Hematopoietic multipotent progenitor cell treated with erythropoietin and hydrocortisone succinate and interleukin-3 and kit ligand, for 17 days (in vitro differentiated cells): ENCODE results near the gene PABPN1L.
"Not testable (repeated sequence)": the region's sequence is repeated elsewhere in the genome, so short reads cannot be mapped to it uniquely, and the experiment has no call there.

Source experiments
- DNase-seq: peaks from one replicate; pipeline ENCODE4 v3.0.0-alpha.2; 2015; ENCODE audit warnings: low spot score

The PABPN1L gene

DNA sequence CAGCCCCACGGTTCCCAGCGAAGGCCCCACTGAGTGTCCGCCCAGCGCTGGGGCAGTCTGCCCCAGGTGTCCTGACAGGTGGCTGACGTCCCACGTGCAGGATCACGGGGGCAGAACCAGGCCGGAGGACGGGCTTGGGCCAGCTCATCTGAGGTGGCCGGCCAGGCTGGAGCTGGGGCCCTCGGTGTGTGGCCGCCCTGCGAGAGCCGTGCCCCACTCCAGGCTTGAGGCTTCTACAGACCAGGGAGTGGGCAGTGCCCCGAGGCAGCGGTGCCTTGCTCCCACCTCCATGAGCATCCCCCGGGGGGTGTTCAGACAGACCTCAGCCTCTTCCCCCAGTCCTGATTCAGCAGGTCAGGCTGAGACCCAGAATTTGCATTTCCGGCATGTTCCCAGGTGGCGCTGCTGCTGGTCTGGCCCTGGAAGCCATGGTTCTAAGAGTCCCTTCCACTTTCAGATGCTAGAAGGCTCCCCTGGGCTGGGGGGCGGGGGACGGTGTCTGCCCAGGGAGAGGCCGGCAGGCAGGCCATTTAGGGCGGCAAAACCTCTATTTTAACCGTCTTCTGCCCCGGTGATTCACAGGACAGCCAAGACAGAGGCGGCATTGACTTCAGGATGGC, 35.4 kb upstream of the PABPN1L start:
- no peak for DNase-seq

DNA sequence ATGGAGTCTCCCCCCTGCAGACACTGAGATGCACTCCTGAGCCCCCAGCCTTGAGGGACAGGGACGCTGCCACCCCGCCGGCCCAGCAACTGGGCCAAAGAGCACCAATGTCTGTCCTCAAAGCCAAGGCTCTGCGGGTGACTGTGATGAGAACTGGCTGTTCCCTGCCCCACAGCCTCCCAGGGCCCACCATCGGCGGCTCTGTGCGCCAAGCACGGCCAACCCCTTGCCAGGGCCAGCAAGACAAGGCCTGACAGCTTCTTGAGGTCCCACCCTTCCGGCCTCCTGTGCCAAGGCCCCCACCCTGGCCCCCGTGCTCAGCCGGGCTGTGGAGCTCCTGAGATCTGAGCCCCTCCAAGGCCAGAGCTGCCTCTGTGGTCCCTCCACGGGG, 34.2 kb upstream of the PABPN1L start:
- no peak for DNase-seq

DNA sequence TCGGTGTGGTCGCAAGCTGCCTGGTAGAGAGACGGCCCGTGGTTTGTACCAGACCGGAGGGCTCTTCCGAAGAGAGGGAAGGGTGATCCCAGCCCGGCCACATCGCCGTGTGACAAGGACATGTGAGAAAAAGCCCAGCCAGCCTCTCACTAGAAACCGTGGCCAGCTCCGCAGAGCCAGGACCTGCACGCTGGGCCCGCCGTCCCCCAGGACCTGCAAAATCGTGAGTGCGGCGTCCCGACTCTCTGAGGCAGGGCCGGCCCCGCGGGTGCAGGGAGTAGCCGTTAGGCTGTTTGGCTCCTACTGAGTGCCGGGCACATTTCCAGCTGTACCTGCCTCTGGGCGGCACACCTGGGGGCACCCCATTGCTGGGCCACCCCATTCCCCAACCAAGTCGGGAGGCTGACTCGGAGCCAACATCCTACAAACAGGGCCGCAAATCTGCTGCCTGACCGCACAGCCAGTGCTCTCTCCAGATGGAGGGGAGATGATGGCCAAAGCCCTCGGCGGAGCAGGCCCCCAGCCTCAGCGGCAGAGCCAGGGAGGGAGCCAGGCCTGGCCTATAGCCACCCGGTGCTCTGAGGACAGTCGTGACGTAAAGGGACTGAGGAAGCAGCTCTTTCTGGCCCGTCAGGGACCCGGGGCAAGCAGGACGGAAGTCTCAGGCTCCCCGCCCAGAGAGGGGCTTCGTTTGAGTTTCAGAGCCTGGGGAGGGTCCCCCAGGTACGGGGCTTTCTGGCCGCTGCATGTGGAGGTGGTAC, 33.6 kb upstream of the PABPN1L start:
- no peak for DNase-seq

DNA sequence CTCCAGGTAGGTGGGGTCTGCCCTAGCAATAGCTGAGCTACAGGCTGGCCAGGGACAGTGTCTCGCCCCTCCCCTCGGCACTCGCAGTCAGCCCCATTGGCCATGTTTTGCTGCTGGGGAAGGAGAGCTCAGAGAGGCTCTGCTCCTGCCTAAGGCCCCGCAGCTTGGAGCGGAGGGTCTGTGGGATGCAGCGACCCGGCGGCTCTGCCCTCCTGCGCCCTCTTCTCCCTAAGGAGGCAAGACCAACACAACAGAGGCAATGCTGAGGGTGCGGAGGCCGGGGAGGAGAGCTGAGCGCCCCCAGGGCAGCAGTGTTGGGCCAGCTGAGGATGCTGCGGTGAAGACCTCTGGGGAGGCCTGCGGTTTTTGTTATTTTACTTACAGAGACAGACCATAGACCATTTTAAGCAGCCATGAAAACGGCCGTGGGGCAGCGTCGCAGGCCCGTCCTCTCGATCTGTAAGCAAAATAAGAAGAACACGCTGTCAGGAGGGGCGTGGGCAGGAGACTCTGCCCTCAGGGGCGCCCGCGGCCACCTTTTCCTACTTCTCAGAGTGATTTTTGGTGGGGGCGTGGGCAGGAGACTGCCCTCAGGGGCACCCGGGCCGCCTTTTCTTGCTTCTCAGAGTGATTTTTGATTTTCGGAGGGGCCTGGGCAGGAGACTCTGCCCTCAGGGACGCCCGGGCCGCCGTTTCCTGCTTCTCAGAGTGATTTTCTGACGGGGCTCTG, 31.4 kb upstream of the PABPN1L start:
- DNase-seq = no peak

DNA sequence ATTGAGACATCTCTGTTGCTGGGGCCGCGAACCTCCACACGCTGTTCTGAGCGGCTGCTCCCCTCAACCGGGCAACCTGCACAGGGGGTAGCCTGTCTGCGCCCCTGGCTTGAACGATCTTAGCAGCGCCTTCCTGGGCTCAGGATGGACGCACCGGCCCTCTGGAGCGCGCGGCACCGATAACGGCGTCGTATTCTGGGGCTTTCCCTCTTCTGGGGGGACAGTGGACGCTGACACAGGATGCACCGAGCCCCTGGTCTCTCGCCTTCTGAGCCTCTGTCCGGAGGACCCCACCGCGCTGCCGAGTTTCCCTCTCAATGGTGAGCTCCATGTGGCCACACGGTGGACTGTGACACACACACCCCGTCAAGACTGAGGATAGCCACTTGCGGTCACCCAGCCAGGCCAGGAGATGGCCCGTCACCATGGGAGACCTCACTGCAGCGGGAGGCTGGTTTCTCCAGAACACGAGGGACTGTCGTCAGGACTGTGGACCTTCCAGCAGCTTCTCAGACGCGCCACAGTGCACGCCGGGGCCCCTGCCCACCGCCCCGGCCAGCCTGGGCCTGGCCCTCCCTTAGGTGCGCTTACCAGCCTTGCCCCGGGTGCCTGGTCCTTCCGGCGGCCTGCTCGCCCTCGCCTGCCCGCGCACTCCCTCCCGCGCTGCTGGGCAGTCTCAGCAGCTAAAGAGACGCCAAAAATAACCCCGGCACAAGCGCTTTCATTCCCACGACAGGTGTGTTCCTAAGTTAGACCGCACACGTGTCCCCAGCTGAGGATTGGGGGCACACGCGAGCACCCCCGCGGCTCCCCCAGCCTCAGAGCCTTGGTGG, 30.0 kb upstream of the PABPN1L start:
- DNase-seq = no peak

GRCh38 chr16:88895335-88895734, 28.9 kb upstream of the PABPN1L start:
- DNase-seq = no peak

- no peak for DNase-seq
Measured at GRCh38 chr16:88894681-88895300, 28.3 kb upstream of the PABPN1L start.

DNA sequence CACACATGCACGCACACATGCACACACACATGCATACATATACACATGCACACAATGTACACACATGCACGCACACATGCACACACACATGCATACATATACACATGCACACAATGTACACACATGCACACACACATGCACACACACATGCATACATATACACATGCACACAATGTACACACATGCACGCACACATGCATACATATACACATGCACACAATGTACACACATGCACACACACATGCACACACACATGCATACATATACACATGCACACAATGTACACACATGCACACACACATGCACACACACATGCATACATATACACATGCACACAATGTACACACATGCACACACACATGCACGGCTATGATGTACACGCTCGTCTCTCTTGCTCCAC, 27.8 kb upstream of the PABPN1L start:
- DNase-seq = not testable (repeated sequence)

- DNase-seq = no peak
Measured at GRCh38 chr16:88893127-88893968, 26.9 kb upstream of the PABPN1L start.

DNA sequence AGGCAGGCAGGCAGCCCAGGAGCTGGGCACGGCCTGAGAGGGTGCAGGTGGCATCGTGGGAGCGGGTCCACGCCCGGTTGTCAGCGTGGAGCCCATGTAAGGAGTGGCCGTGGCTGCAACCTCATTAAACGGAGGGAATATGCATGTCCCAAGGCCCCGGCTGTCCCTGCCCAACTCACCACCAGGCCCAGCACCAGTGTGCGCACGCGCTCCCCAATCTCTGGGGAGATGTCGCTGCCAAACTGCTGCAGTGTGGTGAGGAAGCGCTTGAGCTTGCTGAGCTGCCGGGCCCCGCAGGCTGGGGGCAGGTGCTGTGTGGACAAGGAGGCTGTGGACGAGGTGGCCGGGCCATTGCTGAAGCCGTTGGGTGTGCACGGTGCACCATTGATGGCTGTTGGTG, 25.6 kb upstream of the PABPN1L start:
- DNase-seq = no peak

GRCh38 chr16:88891083-88891482, 24.6 kb upstream of the PABPN1L start:
- no peak for DNase-seq

- DNase-seq = not testable (repeated sequence)
Measured at GRCh38 chr16:88889702-88890352, 23.4 kb upstream of the PABPN1L start.

DNA sequence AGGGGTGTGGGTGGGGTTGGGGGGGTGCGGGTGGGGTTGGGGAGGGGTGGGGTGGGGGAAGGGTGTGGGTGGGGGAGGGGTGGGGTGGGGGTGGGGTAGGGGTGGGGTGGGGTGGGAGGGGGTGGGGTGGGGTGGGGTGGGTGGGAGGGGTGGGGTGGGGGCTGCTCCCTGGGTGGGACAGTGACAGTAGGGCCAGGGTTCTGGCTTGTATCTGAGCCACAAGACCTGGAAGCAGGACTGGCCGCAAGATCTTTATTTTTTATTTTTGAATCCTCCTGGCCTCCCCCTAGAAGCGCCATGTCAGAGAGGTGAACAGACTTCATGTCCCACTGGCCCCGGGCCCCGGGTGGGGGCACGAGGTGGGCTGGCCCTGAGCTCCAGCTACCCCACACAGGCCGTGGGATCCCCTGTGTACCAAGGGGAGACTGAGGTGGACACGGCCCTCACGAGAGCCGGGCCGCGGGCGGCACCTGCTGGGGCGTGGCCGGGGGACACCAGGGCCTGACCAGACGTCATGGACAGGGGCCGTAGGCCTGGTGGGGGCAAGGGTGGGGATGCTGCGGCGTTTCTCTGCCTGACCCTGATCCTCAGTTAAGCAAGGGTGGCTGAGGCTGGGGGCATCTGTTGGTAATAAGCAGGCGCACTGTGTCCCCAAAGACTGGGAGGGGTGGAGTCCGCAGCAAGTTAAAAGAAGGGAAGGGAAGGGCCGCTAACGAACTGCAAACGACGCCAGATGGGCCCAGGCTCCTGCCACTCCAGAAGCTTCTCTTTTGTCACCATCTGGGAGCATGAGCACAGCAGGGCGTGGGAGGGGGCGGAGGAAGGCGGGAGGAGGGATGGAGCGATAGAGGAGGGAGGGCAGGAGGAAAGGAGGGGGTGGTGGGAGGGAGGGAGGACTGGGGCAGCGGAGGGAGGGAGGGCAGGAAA, 22.3 kb upstream of the PABPN1L start:
- no peak for DNase-seq

DNA sequence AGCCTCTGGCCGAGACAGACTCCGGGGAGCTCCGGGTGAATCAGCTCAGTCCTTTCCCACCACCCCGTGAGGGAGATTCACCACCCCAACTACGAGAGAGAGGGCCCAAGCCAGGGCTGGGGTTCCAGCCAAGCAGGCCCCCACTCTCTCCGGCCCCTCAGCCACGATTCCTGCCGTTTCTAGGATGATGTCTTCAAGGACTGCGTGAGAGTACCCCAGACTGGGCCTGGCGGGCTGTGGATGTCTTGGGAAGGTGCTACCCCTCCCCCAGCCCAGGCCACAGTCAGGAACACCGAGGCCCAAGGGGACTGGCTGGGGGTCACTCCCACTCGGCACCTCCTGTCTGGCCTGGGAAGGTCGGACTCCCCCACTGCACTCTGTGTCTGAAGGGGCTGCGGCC, 21.6 kb upstream of the PABPN1L start:
- no peak for DNase-seq

- no peak for DNase-seq
Measured at GRCh38 chr16:88886845-88887521, 20.5 kb upstream of the PABPN1L start.

GRCh38 chr16:88886420-88886844, 20.0 kb upstream of the PABPN1L start:
- no peak for DNase-seq

- no peak for DNase-seq
Measured at GRCh38 chr16:88885693-88886280, 19.3 kb upstream of the PABPN1L start.

DNA sequence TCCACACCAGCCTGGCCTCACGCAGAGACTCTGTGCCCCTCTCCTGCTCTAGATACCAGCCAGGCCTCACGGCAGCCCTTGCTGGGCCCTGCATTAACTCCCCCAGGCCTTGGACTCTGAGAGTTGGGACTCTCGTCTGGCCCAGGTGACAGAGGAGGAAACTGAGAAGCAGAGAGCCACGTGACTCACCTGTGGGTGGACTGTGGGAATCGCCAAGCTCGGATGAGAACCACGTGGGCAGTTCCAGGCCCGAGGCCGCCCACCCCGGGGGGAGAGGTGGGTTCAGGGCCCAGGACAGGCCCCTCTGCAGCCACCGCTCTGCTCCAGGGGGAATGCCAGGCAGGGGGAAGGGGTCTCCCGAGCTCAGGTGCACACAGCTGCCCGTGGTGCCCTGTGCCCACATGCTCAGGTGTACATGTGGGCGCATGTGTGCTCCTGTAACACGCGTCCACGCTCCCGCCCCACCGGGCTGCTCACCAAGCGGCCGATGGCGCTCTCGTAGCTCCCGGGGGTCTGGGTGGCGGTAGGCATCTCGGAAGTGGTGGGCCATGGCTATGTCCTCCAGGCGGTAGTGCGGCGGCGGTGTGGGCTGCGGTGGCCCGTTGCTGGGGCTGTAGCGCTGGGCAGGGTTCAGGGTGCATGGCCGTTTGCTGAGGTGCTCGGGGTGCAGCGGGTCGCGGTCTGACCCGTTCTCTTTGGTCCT, 18.3 kb upstream of the PABPN1L start:
- DNase-seq = no peak
